GM19372 (cell line): ENCODE data around the gene AGBL1.

ENCODE experiments used
- ATAC-seq: cut with Tn5 transposase; IDR thresholded peaks from one replicate; pipeline ENCODE4 v1.9.1; 2021; ENCODE audit warnings: mild to moderate bottlenecking, low read depth, moderate library complexity; ENCODE audit not compliant: unreplicated experiment

The AGBL1 gene

DNA sequence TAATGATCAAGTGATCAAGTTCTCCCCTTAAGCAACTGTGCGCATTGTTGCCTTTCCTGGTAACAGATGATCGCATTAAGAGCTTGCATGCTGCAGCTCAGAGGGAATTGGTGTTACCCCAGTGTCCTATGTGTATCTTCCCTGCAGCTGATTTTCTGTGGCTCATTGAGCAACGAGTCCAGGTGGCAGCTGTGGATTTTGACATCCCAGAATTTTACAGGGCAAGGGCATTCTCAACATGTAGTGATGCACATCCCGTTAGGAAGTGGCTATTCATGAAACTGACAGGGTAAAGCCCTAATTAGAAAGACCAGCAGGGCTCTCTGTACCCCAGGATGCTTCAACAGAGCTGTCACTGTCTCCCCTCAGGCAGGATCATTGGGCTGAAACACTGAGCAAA lies 232.8 kb downstream of the AGBL1 start:
- ATAC-seq, result no peak

DNA sequence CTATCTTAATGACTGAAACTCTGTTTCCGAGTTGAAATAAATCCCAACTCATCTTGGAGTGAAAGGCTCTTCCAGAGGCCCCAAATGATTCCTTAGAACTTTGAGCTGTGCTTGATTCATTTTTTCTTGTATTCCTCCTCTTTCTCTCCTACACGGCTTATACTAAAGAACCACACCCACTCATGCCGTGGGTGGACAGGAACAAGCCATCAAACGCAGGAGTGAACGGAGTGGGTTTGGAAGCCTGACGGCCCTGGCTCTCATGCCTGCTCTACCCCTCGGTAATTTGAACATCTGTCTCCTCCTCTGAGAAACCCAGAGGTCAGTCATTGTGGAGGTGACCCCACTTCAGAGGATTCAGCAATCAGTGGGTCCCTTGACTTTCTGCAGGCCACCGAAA lies 236.5 kb downstream of the AGBL1 start:
- ATAC-seq, result no peak

DNA sequence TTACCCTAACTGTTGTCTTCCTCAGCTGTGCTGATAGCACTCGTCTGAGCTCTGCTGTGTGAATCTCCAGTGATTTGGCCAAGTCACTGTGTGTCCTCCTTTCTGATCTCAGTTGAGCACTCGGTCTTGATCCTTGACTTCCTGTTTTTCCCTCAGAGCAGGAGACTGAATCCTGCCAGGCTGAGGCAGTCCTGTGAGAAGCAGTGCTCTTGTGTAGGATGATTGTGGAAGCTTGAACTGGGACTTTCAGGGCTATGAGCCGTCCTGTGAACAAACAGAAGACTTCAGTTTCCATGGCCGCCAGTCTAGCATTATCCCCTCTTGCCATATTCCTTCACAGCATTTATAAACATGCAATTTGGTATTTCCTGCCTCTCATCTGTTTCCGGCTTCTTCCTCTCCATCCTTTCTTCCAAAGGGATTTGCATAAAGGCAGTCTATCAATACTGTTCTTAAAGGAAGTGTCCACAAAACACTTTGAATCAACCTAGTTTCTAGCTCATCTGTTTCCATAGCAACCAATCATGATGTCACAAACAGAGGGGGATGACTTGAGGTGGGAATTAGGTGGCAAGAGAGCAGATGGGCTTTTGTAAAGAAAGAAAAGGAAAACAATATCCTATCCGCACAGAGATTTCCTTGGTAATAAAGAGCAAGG lies 237.2 kb downstream of the AGBL1 start:
- no peak for ATAC-seq

DNA sequence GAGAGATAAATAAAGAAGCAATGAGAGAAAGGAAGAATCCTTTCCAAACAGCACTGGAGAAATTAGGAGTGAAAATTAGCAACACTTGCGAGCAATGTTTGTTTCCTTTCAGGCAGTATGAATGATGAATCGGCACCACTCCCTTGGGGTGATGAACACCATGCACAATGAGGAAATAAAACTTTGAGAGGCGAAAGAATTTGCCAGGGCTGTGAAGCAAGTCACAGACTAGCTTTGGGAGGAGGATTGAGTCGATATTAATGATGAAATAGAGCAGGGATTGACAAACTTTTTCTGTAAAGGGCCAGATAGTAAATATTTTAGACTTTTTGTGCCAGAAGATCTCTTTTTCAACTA lies 237.7 kb downstream of the AGBL1 start:
- no peak for ATAC-seq

DNA sequence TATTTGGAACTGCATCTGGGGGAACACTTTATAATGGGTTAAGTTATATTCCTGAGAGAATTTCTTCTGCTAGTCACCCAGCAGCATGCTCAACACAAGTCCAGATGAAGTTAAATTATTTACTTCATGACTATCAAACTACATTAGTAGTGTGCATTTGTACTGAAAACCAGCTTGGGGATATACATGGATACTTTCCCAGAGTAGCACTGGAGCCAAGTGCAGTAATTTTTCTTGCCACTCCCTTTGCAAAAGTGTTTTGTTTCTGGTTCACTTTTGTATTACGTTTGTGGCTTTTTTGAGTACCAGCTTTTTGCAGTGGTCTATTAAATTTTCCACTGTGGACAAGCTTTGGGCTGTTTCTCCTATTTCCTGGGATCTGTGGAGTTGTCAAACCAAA lies 243.0 kb downstream of the AGBL1 start:
- ATAC-seq, result no peak

DNA sequence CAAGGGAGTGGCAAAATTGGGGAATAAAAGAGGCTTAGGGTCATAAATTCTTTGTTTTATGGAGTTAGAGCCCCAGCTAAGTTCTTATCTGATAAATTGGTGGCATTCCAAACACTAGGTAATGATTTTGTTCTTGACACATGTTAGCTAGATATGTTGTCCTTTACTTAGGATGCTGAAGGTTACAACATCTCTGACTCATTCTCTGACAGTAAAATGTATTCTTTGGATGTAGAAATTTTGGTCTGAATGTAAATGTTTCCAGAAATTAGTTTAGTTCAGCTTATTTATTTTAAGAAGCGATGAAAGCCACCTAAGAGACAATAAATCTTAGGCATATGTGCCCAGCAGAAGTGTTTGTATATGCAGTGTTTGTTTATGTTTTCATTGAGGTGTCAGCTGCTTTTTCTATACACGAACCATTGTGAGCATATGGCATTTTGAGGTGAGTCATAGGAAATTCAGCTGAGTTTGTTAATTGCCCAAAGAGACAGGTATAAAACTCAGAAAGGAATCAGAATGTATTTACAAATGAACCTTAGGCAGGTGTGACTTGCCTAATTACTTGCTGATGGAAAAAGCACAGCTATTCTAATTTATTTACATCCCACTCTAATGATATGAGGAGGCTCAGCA lies 247.7 kb downstream of the AGBL1 start:
- no peak for ATAC-seq

DNA sequence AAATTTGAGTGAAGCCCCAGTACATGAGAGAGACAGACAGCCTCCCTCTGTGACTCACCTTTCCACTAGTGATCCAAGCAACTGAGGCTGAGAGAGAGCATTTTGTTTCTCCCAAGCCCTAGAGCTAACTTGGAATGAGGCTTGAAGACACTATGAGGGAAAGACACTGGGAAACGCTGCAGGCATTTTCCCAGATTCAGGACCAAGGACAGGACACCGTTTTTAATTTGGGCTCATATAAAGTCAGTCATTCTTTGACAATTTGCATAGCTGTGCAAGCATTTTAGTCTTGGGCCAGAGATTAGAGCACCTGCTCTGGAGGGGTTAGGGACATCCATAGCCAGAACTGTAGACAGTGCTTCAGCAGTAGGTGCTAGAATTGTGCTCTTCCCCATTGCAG lies 249.0 kb downstream of the AGBL1 start:
- ATAC-seq, result no peak

DNA sequence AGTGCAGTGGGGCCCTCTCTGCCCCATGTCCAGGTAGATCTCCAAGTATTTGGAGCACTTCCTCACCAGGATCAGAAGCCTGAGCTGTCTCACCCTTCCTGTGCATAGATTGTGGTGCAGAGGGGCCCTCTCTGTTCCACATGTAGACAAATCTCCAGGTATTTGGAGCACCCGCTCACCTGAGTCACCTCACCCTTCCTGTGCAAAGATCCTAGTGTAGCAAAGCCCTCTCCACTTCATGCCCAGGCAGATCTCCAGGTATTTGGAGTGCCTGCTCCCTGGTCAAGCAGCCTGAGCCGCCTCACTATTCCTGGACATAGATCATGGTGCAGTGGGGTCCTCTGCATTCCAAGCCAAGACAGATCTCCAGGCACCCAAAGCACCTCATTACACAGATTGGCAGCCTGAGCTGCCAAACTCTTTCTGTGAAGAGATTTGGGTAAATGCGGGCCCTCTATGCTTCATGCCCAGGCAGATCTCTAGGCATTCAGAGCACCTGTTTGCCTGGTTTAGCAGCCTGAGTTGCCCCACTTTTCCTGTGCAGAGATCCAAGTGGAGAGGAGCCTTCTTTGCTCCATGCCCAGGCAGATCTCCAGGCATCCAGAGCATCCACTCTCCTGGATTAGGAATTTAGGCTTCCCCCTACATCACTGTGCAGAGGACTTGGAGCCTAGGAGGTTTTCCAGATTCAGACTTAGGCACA lies 249.8 kb downstream of the AGBL1 start:
- no peak for ATAC-seq

DNA sequence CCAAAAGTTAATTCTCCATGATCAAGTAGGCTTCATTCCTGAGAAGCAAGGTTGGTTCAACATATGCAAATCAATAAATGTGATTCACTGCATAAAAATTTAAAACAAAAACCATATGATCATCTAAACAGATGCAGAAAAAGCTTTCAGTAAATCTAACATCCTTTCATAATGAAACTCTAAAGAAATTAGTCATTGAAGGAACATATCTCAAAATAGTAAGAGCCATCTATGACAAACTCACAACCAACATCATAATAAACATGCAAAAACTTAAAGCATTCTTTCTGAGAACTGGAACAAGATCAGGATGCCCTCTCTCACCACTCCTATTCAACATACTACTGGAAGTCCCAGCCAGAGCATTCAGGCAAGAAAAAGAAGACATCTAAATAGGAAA lies 254.1 kb downstream of the AGBL1 start:
- ATAC-seq, result no peak

DNA sequence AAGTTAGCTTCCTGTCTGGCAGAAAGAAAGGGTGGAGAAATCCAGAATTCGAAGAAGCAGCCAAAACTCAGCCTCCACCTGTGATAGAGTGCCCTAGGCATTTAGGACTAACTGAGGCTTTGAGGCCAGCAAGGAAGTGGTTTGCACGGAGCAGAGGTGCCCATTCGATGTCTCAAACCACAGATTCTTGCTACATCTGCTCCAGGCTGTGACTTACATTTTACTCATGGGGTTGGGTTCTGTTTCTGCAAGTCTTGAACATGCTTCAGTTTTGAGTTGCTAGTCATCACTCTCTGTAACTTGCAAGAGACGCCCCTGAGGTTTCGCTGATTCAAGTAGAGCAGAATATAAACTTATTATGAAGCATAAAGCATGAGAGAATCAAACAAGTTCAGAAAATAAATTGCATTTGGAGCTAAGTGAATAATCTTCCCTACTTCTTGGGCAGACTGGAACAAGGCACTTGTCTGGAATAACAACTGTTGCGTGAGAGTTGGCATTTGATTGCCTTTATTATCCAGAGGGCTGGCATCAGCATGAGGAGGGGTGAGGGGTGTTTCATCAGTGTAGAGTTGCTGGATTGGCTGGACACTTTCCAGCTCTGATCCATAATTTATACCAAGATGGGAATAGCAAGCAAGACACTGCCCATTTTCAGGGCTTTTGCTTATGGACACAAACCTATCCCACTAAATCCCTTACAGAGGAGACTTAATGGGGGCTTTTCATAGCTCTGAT lies 256.5 kb downstream of the AGBL1 start:
- no peak for ATAC-seq

DNA sequence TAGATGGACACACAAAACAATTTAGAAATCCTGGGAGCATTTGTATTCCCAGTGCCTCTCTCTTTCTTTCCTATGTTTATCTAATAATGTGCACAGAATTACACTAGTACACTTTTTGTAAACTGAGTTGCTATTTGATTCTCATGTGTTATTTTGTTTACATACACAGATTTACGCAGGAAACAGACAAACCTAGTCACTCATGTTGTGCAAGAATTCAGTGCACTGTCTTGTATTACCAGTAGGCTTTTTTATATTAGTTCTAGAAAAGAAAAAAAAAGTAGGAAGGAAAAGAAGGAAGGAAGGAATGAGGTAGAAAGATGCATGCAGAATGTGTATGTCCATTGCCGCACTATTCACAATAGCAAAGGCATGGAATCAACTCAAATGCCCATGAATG lies 257.4 kb downstream of the AGBL1 start:
- no peak for ATAC-seq

DNA sequence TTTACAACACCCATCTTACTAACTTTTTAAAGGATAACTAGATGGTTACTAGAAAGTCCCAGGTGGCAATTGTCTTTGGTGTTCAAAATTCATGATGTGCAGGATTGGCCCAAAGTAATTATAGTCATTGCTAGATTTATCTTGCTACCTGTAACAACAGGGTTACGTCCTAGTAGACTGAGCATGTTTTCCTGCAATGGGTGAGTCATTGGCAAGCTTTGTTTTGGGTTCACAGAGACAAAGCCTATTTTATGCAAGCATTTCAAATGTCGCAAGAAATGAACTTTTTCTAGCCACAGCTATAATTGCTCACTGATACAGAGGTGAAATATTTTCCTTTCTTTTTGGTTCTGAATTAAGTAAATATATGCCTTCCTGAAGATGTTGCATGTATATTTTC lies 267.6 kb downstream of the AGBL1 start:
- ATAC-seq, result no peak

DNA sequence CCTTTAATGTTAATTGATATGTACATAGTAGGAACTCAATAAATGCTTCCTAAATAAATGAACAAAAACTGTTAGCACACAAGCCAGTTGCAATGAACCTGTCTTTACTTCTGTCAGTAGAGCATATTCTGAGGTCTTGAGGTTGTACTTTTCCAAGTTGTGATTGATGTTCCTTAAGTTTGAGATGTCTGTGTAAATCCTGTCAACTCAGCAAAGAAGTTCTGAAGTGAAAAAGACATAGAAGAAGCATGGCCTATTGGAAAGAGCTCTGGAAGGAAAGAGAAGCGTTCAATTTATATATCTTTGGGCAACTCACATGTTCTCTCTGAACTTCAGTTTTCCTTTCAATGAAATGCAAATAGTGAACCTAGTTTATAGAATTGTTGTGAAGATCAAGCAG lies 269.9 kb downstream of the AGBL1 start:
- no peak for ATAC-seq

DNA sequence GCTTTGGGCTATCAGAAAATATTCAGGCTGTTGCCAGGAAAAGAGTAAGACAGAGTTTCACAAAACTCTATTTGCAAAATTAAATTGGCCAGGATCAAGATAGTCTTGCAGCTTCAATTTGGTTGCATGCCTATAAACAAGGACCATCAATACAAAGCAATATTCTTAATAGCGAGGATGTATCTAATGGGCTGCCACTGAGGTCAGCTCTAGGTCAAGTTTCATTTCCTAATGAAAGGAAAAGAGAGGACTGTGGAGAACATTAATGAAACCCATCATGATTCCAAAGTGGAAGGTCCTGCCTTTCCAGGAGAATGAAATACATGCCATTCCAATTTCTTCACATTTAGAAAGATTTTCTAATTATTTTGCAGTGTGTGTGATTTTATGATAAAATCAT lies 273.5 kb downstream of the AGBL1 start:
- ATAC-seq, result no peak

DNA sequence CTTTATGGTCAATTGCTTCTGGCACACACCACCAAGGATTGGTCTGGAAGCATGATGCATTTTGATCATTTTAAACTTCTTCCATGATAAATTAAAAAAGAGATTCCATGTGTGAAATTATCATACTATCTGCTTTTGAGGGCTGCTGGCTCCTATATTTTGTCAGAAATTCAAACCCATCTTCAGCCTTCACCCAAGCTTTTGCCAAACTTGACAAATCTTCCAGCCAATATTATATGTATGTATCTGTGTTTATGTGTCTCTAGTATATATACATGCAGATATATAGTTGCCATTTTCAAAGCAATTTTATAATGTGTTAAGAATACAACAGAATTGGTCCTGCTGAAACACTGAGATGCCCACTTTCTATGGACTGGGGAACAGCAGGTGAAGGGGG lies 275.7 kb downstream of the AGBL1 start:
- ATAC-seq, result no peak

DNA sequence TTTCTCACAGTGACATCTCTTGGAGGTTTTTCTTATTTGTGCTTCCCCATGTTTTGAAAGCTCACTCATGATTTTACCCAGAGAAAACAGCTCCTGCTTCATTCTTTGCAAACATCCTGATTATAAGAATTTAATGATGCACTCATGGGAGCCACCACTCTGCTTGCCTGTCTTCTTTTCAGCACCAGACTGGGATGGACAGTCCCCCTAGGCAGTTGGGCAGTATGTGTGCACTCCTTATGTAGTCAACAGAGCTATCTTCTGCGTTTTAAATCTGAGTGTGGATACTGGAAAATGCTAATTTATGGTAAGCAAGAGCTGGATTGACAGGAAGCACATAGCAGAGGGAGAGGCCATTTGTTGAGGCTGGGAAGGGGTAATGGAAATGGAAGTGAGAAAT lies 276.1 kb downstream of the AGBL1 start:
- ATAC-seq, result no peak

DNA sequence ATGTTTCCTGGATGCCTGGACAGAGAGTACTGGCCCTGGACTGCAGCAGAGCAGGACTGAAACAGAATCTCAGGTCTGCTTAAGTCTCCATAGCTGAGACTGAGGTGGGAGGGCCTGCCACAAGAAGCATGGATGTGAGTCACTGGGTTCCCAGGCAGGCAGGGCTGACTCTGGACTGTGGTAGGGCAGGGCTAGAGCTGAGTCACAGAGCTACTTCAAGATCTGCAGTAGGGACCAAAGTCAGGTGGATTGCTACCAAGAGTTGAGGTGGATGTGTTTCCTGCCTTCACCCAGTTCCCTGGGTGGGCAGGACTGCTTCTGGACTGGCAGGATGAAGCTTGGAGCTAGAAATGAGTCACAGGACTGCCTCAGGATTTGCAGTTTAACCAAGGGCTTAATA lies 282.9 kb downstream of the AGBL1 start:
- ATAC-seq, result no peak

DNA sequence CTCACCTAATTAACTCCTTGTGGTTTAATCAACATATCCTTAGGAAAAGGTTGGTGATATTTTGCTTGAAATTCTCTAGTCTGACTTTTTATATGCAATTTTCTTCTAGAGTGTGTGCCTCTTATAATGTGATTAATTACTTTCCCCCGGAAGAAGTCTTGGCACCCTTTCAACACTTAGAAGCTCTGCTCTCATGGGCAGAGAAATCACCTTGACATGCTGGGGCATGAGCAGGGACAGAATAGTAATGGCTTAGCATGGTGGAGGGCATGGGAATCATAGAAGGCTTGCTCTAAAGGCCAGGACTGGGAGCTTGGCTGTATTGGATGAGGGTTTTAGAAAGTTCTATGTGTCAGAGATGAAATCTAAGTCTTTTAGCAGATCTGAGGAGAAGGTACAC lies 293.5 kb downstream of the AGBL1 start:
- ATAC-seq, result no peak

DNA sequence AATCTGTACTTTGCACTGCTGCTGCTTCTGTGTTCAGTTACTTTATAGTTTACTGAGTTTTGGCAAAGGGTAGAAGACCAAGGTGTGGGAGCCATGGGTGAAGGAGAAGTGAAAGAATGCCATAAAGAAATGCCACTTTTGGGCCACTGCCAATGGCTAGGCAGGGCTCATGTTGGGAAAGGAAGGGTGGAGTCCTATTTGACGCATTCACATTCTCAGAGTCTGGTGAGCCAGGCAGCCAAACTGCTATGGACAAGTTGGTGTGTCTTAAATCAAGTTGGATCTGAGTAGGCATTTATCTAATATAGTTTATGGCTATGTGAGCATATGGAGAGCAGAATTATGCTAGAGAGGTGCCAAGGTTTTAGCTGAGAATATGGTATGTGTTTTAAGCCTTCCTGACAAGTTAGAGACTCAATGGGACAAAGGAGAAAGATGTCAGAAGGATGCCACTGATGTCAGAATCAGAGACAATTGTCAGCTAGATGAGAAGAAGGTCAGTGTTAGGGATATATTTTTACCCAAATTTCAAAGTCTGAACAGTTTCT lies 296.1 kb downstream of the AGBL1 start:
- no peak for ATAC-seq

DNA sequence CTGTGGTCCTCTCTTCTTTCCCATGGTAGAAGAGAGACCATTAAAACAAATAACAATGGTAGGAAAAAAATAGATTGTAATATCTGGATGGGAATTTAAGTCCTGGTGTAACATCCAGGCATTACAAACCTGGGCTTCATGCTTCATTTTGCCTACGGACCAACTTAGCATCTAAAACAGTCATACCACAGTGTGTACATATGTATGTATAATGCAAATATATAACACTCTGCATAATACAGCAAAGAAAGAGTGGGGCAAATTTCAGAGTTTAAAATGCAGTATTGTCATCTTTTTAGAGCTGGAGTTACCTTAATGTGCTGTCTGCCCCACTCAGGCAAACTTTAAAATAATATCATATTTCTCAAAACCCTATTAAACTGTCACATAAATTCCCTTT lies 298.2 kb downstream of the AGBL1 start:
- ATAC-seq, result no peak

DNA sequence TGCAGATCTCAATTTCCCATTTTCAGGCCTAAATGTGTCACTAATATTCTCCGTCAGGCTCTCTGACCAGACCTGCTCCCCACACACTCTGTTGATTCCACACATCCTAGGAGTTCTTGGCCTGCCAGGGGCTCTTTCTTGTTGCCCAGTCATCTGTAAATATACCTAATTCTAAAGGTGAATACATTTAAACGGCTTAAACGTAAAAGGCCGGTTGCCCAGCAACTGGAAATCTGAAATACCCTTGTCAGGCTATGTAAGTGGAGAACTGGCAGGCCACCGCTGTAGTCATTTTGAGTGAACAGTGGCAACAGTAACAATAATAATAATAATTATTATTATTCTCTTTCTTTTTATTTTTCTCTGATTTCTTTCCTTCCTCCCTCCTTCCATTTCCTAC lies 302.7 kb downstream of the AGBL1 start:
- no peak for ATAC-seq
